IMR-90 (cell line): ENCODE results near the gene ACP6. TPM values are rescaled to one million over a fixed set of nuclear protein-coding genes. Genes with fewer than 3 reads are reported as not detected.

Experiments used
- ATAC-seq: fragments of 200-7000 bp; cut with Tn5 transposase; 2 replicates; pipeline ENCODE4 v1.9.1; 2020; ENCODE audit warnings: low read depth, mild to moderate bottlenecking, moderate library complexity
- BruUV-seq: library from RNA; stranded (reverse); fragments of 400-500 nt; replicated peaks from 2 replicates; lab custom pipeline; 2021; lab: Mats Ljungman, UMichigan
- CTCF ChIA-PET: fragments of 300-600 bp; formaldehyde crosslinking; extraction: SDS; loops from one replicate; lab custom pipeline; 2021; ENCODE audit warnings: antibody characterized with exemption; lab: Yijun Ruan, JAX
- POLR2A ChIA-PET: fragments of 300-600 bp; sonication (Branson Sonifier 250); formaldehyde crosslinking; loops from one replicate; lab custom pipeline; 2022; ENCODE audit warnings: antibody characterized with exemption; ENCODE audit not compliant: unreplicated experiment; lab: Charles Lee
- DNase-seq: peaks from one replicate; pipeline ENCODE4 v3.0.0; 2013
- H2AFZ ChIP-seq: replicated peaks from 2 replicates; pipeline ENCODE3; 2013; ENCODE audit warnings: low read length, mild to moderate bottlenecking; ENCODE audit not compliant: poor library complexity
- H2AK5ac ChIP-seq: 2 replicates; pipeline ENCODE4 v1.6.1; 2013; ENCODE audit warnings: low read depth, low read length, inconsistent platforms
- H2AK9ac ChIP-seq: replicated peaks from 2 replicates; pipeline ENCODE3; 2013; ENCODE audit warnings: mild to moderate bottlenecking, low read depth, low read length, moderate library complexity; ENCODE audit not compliant: poor library complexity
- H2BK120ac ChIP-seq: 2 replicates; pipeline ENCODE4 v1.6.1; 2013; ENCODE audit warnings: low read depth, low read length, inconsistent platforms
- H2BK15ac ChIP-seq: 3 replicates; pipeline ENCODE4 v1.6.1; 2013; ENCODE audit warnings: low read depth, low read length, inconsistent platforms
- H2BK20ac ChIP-seq: 2 replicates; pipeline ENCODE4 v1.6.1; 2013; ENCODE audit warnings: low read depth, mild to moderate bottlenecking, inconsistent platforms, low read length, moderate library complexity
- H2BK5ac ChIP-seq: 2 replicates; pipeline ENCODE4 v1.6.1; 2013; ENCODE audit warnings: mild to moderate bottlenecking, low read depth, low read length, inconsistent platforms; ENCODE audit not compliant: poor library complexity, severe bottlenecking
- H3K14ac ChIP-seq: replicated peaks from 2 replicates; pipeline ENCODE4 v1.6.1; 2013; ENCODE audit warnings: low read depth, low read length, inconsistent platforms
- H3K18ac ChIP-seq: 2 replicates; pipeline ENCODE4 v1.6.1; 2013; ENCODE audit warnings: low read depth, low read length, control low read depth
- H3K23ac ChIP-seq: 2 replicates; pipeline ENCODE4 v1.6.1; 2013; ENCODE audit warnings: low read depth, low read length, inconsistent platforms
- H3K27ac ChIP-seq: 2 replicates; pipeline ENCODE4 v1.5.1; 2013; ENCODE audit warnings: mild to moderate bottlenecking, control low read depth, low read length; ENCODE audit not compliant: insufficient read depth
- H3K27me3 ChIP-seq: 2 replicates; pipeline ENCODE4 v1.6.1; 2013; ENCODE audit warnings: low read length; ENCODE audit not compliant: control insufficient read depth, insufficient read depth
- H3K36me3 ChIP-seq: 2 replicates; pipeline ENCODE4 v1.6.1; 2013; ENCODE audit warnings: low read length, mixed read lengths; ENCODE audit not compliant: control insufficient read depth, insufficient read depth
- H3K4ac ChIP-seq: 2 replicates; pipeline ENCODE4 v1.6.1; 2013; ENCODE audit warnings: low read depth, low read length, inconsistent platforms
- H3K4me1 ChIP-seq: 2 replicates; pipeline ENCODE4 v1.6.1; 2013; ENCODE audit warnings: low read length, mixed read lengths; ENCODE audit not compliant: control insufficient read depth, insufficient read depth
- H3K4me2 ChIP-seq: 2 replicates; pipeline ENCODE4 v1.6.1; 2013; ENCODE audit warnings: low read depth, mild to moderate bottlenecking, control low read depth, low read length, moderate library complexity
- H3K4me3 ChIP-seq: 2 replicates; pipeline ENCODE4 v1.5.1; 2013; ENCODE audit warnings: low read depth, mild to moderate bottlenecking, control low read depth, low read length, moderate library complexity; ENCODE audit not compliant: insufficient read depth
- H3K56ac ChIP-seq: 2 replicates; pipeline ENCODE4 v1.6.1; 2013; ENCODE audit warnings: low read length, inconsistent platforms; ENCODE audit not compliant: insufficient read depth; ENCODE audit errors: extremely low read depth
- H3K79me1 ChIP-seq, 2 experiments: 2 replicates each; pipeline ENCODE4 v1.6.1; 2013; ENCODE audit warnings: low read length in 2 of 2, inconsistent platforms in 1 of 2, low read depth in 1 of 2
- H3K9ac ChIP-seq: 2 replicates; pipeline ENCODE4 v1.6.1; 2013; ENCODE audit warnings: low read depth, low read length, control low read depth
- H3K9me1 ChIP-seq: 2 replicates; pipeline ENCODE4 v1.6.1; 2013; ENCODE audit warnings: low read length, inconsistent platforms; ENCODE audit not compliant: insufficient read depth
- H3K9me3 ChIP-seq: 2 replicates; pipeline ENCODE4 v1.6.1; 2013; ENCODE audit warnings: low read length; ENCODE audit not compliant: control insufficient read depth, insufficient read depth
- H4K20me1 ChIP-seq: 2 replicates; pipeline ENCODE4 v1.6.1; 2013; ENCODE audit warnings: low read length, inconsistent platforms; ENCODE audit not compliant: insufficient read depth
- H4K5ac ChIP-seq: 2 replicates; pipeline ENCODE4 v1.6.1; 2013; ENCODE audit warnings: mild to moderate bottlenecking, low read depth, low read length, control low read depth
- H4K8ac ChIP-seq, 2 experiments: 2 replicates each; pipeline ENCODE4 v1.6.1; 2013; ENCODE audit warnings: low read depth in 2 of 2, low read length in 2 of 2, control low read depth in 1 of 2, inconsistent platforms in 1 of 2
- H4K91ac ChIP-seq: 2 replicates; pipeline ENCODE4 v1.6.1; 2013; ENCODE audit warnings: low read depth, low read length, inconsistent platforms; ENCODE audit not compliant: insufficient read depth
- BHLHE40 ChIP-seq: fragments of 150-350 bp; IDR thresholded peaks from 2 replicates; pipeline ENCODE4 v1.6.1; 2016; ENCODE audit warnings: mild to moderate bottlenecking, low read depth, low read length
- CHD1 ChIP-seq: IDR thresholded peaks from 2 replicates; pipeline ENCODE4 v1.6.1; 2012; ENCODE audit warnings: low read depth, low read length, improper control_type of control experiment
- CTCF ChIP-seq: conservative IDR thresholded peaks from 2 replicates; pipeline ENCODE4 v1.5.1; 2012; ENCODE audit warnings: mild to moderate bottlenecking, low read depth, low read length, improper control_type of control experiment
- FOS ChIP-seq: fragments of 150-350 bp; IDR thresholded peaks from 2 replicates; pipeline ENCODE4 v1.6.1; 2016; ENCODE audit warnings: low read depth, low read length
- MAFK ChIP-seq: IDR thresholded peaks from 2 replicates; pipeline ENCODE4 v1.6.1; 2012; ENCODE audit warnings: low read depth, low read length, improper control_type of control experiment
- MXI1 ChIP-seq: IDR thresholded peaks from 2 replicates; pipeline ENCODE4 v1.6.1; 2012; ENCODE audit warnings: low read depth, mild to moderate bottlenecking, low read length, moderate library complexity, borderline replicate concordance
- RAD21 ChIP-seq: IDR thresholded peaks from 2 replicates; pipeline ENCODE4 v1.6.1; 2012; ENCODE audit warnings: low read length, improper control_type of control experiment
- RCOR1 ChIP-seq: IDR thresholded peaks from 2 replicates; pipeline ENCODE4 v1.6.1; 2012; ENCODE audit warnings: mild to moderate bottlenecking, low read length, improper control_type of control experiment; ENCODE audit not compliant: insufficient replicate concordance
- RFX5 ChIP-seq: IDR thresholded peaks from 2 replicates; pipeline ENCODE4 v1.8.0; 2012; ENCODE audit warnings: low read depth, mild to moderate bottlenecking, low read length, moderate library complexity
- SMC3 ChIP-seq: fragments of 150-350 bp; IDR thresholded peaks from 2 replicates; pipeline ENCODE4 v1.6.1; 2016; ENCODE audit warnings: low read depth, mild to moderate bottlenecking, antibody characterized with exemption, low read length, moderate library complexity
- WGBS, 2 experiments: methylation state at CpG; one replicate each; pipeline versions ENCODE4 v1.1.5 to v1.1.7; 2013; ENCODE audit warnings: missing lambda C conversion rate in 2 of 2; ENCODE audit not compliant: insufficient read length in 1 of 2; ENCODE audit errors: extremely low coverage in 2 of 2; 5-methylcytosine and 5-hydroxymethylcytosine counted together
- dilution Hi-C: fragments of 300-500 bp; cut with HindIII; formaldehyde crosslinking; loops from one replicate; pipeline ENCODE4 v1.14.3; 2018; ENCODE audit warnings: low sequenced_read_pairs; ENCODE audit not compliant: unreplicated experiment
- in situ Hi-C: fragments of 300-500 bp; cut with MboI; formaldehyde crosslinking; loops from 3 replicates; pipeline ENCODE4 v1.14.3; 2019; ENCODE audit warnings: low sequenced_read_pairs, inconsistent platforms, mixed read lengths
- intact Hi-C: fragments of 100-400 bp; cut with micrococcal nuclease; formaldehyde crosslinking; loops from 2 replicates; pipeline ENCODE4 v1.10.0; 2022
- polyA plus RNA-seq, 3 experiments: library from polyadenylated mRNA; depleted of rRNA; stranded (reverse); fragments of >200 nt; gene quantifications; 2 replicates each; pipeline ENCODE4 v1.2.3, GENCODE V29; 2012; ENCODE audit warnings: low replicate concordance in 1 of 3
- total RNA-seq: library from RNA; depleted of rRNA; stranded (reverse); fragments of >200 nt; gene quantifications from 2 replicates; pipeline ENCODE4 v1.2.3, GENCODE V29; 2012
- TF ChIP-seq, protein P1 (sequence below): fragments of 150-350 bp; IDR thresholded peaks from 2 replicates; pipeline ENCODE4 v1.6.1; 2017; ENCODE audit warnings: mild to moderate bottlenecking, antibody characterized with exemption, low read length, low read depth
- TF ChIP-seq, protein P2 (sequence below): fragments of 150-350 bp; IDR thresholded peaks from 2 replicates; pipeline ENCODE4 v1.6.1; 2016; ENCODE audit warnings: low read depth, mild to moderate bottlenecking, low read length, moderate library complexity, borderline replicate concordance

The ACP6 gene
- total and polyA plus RNA-seq, 2 of the 4 experiments (the other 2 are of a cell fraction), result 2.5 to 8.2 TPM

GRCh38 chr1:147600119-147601111 is 69.9 kb downstream of the ACP6 start:
- ChIA-PET CTCF (interaction anchor here (1.1 kb wide), 1 partner anchor 107 kb away, joined by 3 read pairs; no protein-coding TSS in a partner anchor), POLR2A (interaction anchor here (1.3 kb wide), 1 partner anchor 58 kb away, joined by 5 read pairs; the partner anchor contains the start of gene BCL9)
- H3K14ac ChIP-seq, result peak overlapping the region; percentile 75; the same call in 1 of the 2 replicates
- H4K20me1 ChIP-seq, result no peaks in the 10 kb centered on the region; the same call in 1 of the 2 replicates
- peak overlapping the region; percentile 64 for H2AK5ac ChIP-seq
- peak overlapping the region; percentile 56 for H2BK5ac ChIP-seq
- peak; percentile 70 for DNase-seq
- peak overlapping the region; percentile 99 for H3K4me2 ChIP-seq
- H3K27me3 ChIP-seq, result no peaks in the 10 kb centered on the region
- peaks cover 16 to 31% of the 10 kb centered on the region in 2 experiments for H3K79me1 ChIP-seq
- H3K18ac ChIP-seq, result no peak overlapping the region; the same call in 1 of the 2 replicates
- H3K4me3 ChIP-seq, result peak overlapping the region; percentile 86
- H4K8ac ChIP-seq, result 0 out of 4 replicates have a peak overlapping the region, but pooled peaks of 1 of the 2 experiments have one; percentile 19
- peak overlapping the region; percentile 87 for H3K27ac ChIP-seq
- H3K36me3 ChIP-seq, result no peaks in the 10 kb centered on the region
- peak overlapping the region; percentile 92 for H2AFZ ChIP-seq
- intact Hi-C loops, result loop anchor here (2.0 kb wide), 1 partner anchor 26 kb away; no protein-coding TSS in a partner anchor
- dilution Hi-C loops, result no loop called here
- H3K9ac ChIP-seq, result peak overlapping the region; percentile 83
- H3K23ac ChIP-seq, result peak overlapping the region; percentile 76; the same call in 1 of the 2 replicates
- H3K4ac ChIP-seq, result peak overlapping the region; percentile 37
- peak overlapping the region; percentile 86 for H2AK9ac ChIP-seq
- peaks cover 4% of the 10 kb centered on the region for H3K4me1 ChIP-seq
- H3K9me1 ChIP-seq, result 0 out of 2 replicates have a peak, but pooled peaks cover 3% of the 10 kb centered on the region
- H3K9me3 ChIP-seq, result no peaks in the 10 kb centered on the region
- no peak overlapping the region for H4K5ac ChIP-seq
- H3K56ac ChIP-seq, result peak overlapping the region; percentile 72
- no peak for ATAC-seq
- H2BK15ac ChIP-seq, result no peak overlapping the region
- H4K91ac ChIP-seq, result no peak overlapping the region
- no peak overlapping the region for H2BK20ac ChIP-seq
- 0% methylated on average over 2 of the region's 42 CpGs; no CpG with 5 or more reads in 1 of the 2 experiments for WGBS, 2 experiments
- in situ Hi-C loops, result no loop called here
- H2BK120ac ChIP-seq, result no peak overlapping the region
- BruUV-seq, result no TSS peak
- no peak for TF ChIP-seq MAFK
- no peak for TF ChIP-seq CHD1
- TF ChIP-seq RCOR1, result peak; percentile 61
- TF ChIP-seq FOS, result peak; percentile 70
- TF ChIP-seq CTCF, result no peak
- TF ChIP-seq, protein P1, sequence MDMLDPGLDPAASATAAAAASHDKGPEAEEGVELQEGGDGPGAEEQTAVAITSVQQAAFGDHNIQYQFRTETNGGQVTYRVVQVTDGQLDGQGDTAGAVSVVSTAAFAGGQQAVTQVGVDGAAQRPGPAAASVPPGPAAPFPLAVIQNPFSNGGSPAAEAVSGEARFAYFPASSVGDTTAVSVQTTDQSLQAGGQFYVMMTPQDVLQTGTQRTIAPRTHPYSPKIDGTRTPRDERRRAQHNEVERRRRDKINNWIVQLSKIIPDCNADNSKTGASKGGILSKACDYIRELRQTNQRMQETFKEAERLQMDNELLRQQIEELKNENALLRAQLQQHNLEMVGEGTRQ, result no peak
- no peak for TF ChIP-seq RAD21
- TF ChIP-seq, protein P2, sequence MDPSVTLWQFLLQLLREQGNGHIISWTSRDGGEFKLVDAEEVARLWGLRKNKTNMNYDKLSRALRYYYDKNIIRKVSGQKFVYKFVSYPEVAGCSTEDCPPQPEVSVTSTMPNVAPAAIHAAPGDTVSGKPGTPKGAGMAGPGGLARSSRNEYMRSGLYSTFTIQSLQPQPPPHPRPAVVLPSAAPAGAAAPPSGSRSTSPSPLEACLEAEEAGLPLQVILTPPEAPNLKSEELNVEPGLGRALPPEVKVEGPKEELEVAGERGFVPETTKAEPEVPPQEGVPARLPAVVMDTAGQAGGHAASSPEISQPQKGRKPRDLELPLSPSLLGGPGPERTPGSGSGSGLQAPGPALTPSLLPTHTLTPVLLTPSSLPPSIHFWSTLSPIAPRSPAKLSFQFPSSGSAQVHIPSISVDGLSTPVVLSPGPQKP, result no peak
- TF ChIP-seq BHLHE40, result no peak
- no peak for TF ChIP-seq SMC3
- TF ChIP-seq RFX5, result no peak
- no peak for TF ChIP-seq MXI1
